GM12878 (cell line): ENCODE results near the gene PPHLN1. TPM values are rescaled to one million over a fixed set of nuclear protein-coding genes. Genes with fewer than 3 reads are reported as not detected.

Experiments used
- ATAC-seq: fragments of 200-7000 bp; cut with Tn5 transposase; 3 replicates; pipeline ENCODE4 v1.9.1; 2020; ENCODE audit warnings: mild to moderate bottlenecking, moderate library complexity
- BruUV-seq: library from RNA; stranded (reverse); fragments of 400-500 nt; replicated peaks from 2 replicates; lab custom pipeline; 2021; lab: Mats Ljungman, UMichigan
- CTCF ChIA-PET: fragments of 300-600 bp; sonication (Branson Sonifier 250); formaldehyde crosslinking; extraction: SDS; loops from one replicate; lab custom pipeline; 2021; ENCODE audit warnings: inconsistent platforms; lab: Yijun Ruan, JAX
- POLR2A ChIA-PET: fragments of 350-600 bp; formaldehyde crosslinking; extraction: SDS; loops from one replicate; lab custom pipeline; 2021; ENCODE audit warnings: inconsistent platforms; lab: Charles Lee
- RAD21 ChIA-PET: fragments of 300-600 bp; sonication (Branson Sonifier 250); formaldehyde crosslinking; loops from one replicate; lab custom pipeline; 2023; ENCODE audit warnings: antibody characterized with exemption; ENCODE audit not compliant: unreplicated experiment; lab: Charles Lee
- SMC1A ChIA-PET: fragments of 300-600 bp; sonication (Branson Sonifier 250); formaldehyde crosslinking; loops from one replicate; lab custom pipeline; 2023; ENCODE audit not compliant: unreplicated experiment, uncharacterized antibody; lab: Charles Lee
- DNase-seq: peaks from one replicate; pipeline ENCODE4 v3.0.0-alpha.2; 2011; ENCODE audit warnings: low read depth, low spot score
- FAIRE-seq: peaks from 3 replicates; lab custom pipeline; 2011; peaks lifted over from hg19 to GRCh38; lab: Jason Lieb, UNC
- H2AFZ ChIP-seq: 2 replicates; pipeline ENCODE4 v1.6.0; 2011; ENCODE audit warnings: low read depth, low read length, control low read depth; ENCODE audit not compliant: control insufficient read depth
- H3K27ac ChIP-seq: 2 replicates; pipeline ENCODE4 v1.5.1; 2011; ENCODE audit warnings: control low read depth; ENCODE audit not compliant: control insufficient read depth, insufficient read depth
- H3K27me3 ChIP-seq, 2 experiments: replicated peaks in 1 of 2; 2 replicates each; pipeline versions ENCODE4 v1.6.0 to v1.6.1; 2011; ENCODE audit warnings: low read length in 1 of 2; ENCODE audit not compliant: control insufficient read depth in 2 of 2, insufficient read depth in 2 of 2
- H3K36me3 ChIP-seq, 2 experiments: 2 replicates each; pipeline ENCODE4 v1.5.1; 2011; ENCODE audit warnings: low read length in 1 of 2; ENCODE audit not compliant: control insufficient read depth in 2 of 2, insufficient read depth in 2 of 2
- H3K4me1 ChIP-seq: 2 replicates; pipeline ENCODE4 v1.6.1; 2011; ENCODE audit warnings: mild to moderate bottlenecking, low read length, moderate library complexity, mixed read lengths; ENCODE audit not compliant: control insufficient read depth, insufficient read depth
- H3K4me2 ChIP-seq: 2 replicates; pipeline ENCODE4 v1.6.0; 2011; ENCODE audit warnings: control low read depth; ENCODE audit not compliant: control insufficient read depth, insufficient read depth
- H3K4me3 ChIP-seq: fragments of 200-600 bp; sonication (generic); 2 replicates; pipeline ENCODE4 v1.5.1; 2016
- H3K79me2 ChIP-seq: 2 replicates; pipeline ENCODE4 v1.6.0; 2011; ENCODE audit warnings: low read length; ENCODE audit not compliant: control insufficient read depth, insufficient read depth
- H3K9ac ChIP-seq: 2 replicates; pipeline ENCODE4 v1.8.0; 2011; ENCODE audit warnings: low read length, control low read depth, mixed read lengths; ENCODE audit not compliant: control insufficient read depth, insufficient read depth
- H3K9me3 ChIP-seq: replicated peaks from 3 replicates; pipeline ENCODE4 v1.5.1; 2011; ENCODE audit warnings: mild to moderate bottlenecking, low read length; ENCODE audit not compliant: control insufficient read depth, insufficient read depth
- H4K20me1 ChIP-seq: 2 replicates; pipeline ENCODE4 v1.6.0; 2011; ENCODE audit not compliant: control insufficient read depth, insufficient read depth
- BACH1 ChIP-seq: fragments of 450-650 bp; IDR thresholded peaks from 2 replicates; pipeline ENCODE4 v1.6.1; 2017; ENCODE audit warnings: mild to moderate bottlenecking, borderline replicate concordance
- E4F1 ChIP-seq: fragments of 450-650 bp; IDR thresholded peaks from 2 replicates; pipeline ENCODE4 v1.6.1; 2018; ENCODE audit warnings: borderline replicate concordance, mild to moderate bottlenecking; ENCODE audit not compliant: partially characterized antibody
- IKZF1 ChIP-seq: fragments of 450-650 bp; conservative IDR thresholded peaks from 2 replicates; pipeline ENCODE4 v1.6.1; 2017; ENCODE audit warnings: antibody characterized with exemption, mild to moderate bottlenecking
- IRF3 ChIP-seq: fragments of 450-650 bp; IDR thresholded peaks from 2 replicates; pipeline ENCODE4 v1.6.1; 2014; ENCODE audit warnings: mild to moderate bottlenecking
- MTA2 ChIP-seq: fragments of 450-650 bp; IDR thresholded peaks from 2 replicates; pipeline ENCODE4 v1.6.1; 2016; ENCODE audit warnings: low read depth, mild to moderate bottlenecking, moderate library complexity
- MXI1 ChIP-seq: fragments of 150-350 bp; IDR thresholded peaks from 2 replicates; pipeline ENCODE4 v1.6.1; 2011; ENCODE audit warnings: low read depth, mild to moderate bottlenecking, inconsistent platforms, low read length, improper control_type of control experiment
- RAD21 ChIP-seq: IDR thresholded peaks from 2 replicates; pipeline ENCODE4 v1.6.1; 2011; ENCODE audit warnings: mild to moderate bottlenecking, low read depth, low read length, moderate library complexity; ENCODE audit not compliant: insufficient read depth
- RCOR1 ChIP-seq: conservative IDR thresholded peaks from 2 replicates; pipeline ENCODE4 v1.6.1; 2012; ENCODE audit warnings: low read depth, low read length, improper control_type of control experiment
- SMC3 ChIP-seq: IDR thresholded peaks from 2 replicates; pipeline ENCODE4 v1.6.1; 2011; ENCODE audit warnings: low read length, improper control_type of control experiment, borderline replicate concordance
- STAT1 ChIP-seq: fragments of 450-650 bp; conservative IDR thresholded peaks from 2 replicates; pipeline ENCODE4 v1.6.1; 2014; ENCODE audit warnings: antibody characterized with exemption, mild to moderate bottlenecking
- ZBTB33 ChIP-seq: fragments of 450-650 bp; IDR thresholded peaks from 2 replicates; pipeline ENCODE4 v1.6.1; 2017; ENCODE audit warnings: mild to moderate bottlenecking
- ZNF384 ChIP-seq: IDR thresholded peaks from 2 replicates; pipeline ENCODE4 v1.6.1; 2012; ENCODE audit warnings: low read depth, mild to moderate bottlenecking, low read length, improper control_type of control experiment, borderline replicate concordance
- WGBS: methylation state at CpG from one replicate; pipeline ENCODE4 v1.1.6; 2016; ENCODE audit warnings: low lambda C conversion rate; ENCODE audit not compliant: insufficient replicate concordance, insufficient coverage; ENCODE audit errors: missing lambda C conversion rate; 5-methylcytosine and 5-hydroxymethylcytosine counted together
- in situ Hi-C: fragments of 300-500 bp; cut with MboI; formaldehyde crosslinking; loops from 9 replicates; pipeline ENCODE4 v1.14.3; 2018; ENCODE audit warnings: mixed read lengths
- intact Hi-C: fragments of 100-400 bp; cut with micrococcal nuclease; formaldehyde crosslinking; loops from one replicate; pipeline ENCODE4 v1.14.2; 2022; ENCODE audit not compliant: unreplicated experiment
- polyA plus RNA-seq, 11 experiments: library from polyadenylated mRNA; depleted of rRNA in 4 of 11; unstranded in 6 of 11; stranded (reverse) in 5 of 11; fragments of >200 nt; fragmentation: Nextera tagmentation in 4 of 11; fragmentation: Illumina TruSeq in 1 of 11; extraction: Ambion mirVana in 4 of 11; extraction: Trizol in 1 of 11; gene quantifications; 1 replicate in 1 of 11; 2 replicates in 10 of 11; pipeline versions ENCODE4 v1.2.1 to v1.2.3, GENCODE V29; 2011 to 2016; ENCODE audit warnings: inconsistent platforms in 2 of 11, missing spikeins in 2 of 11, low read depth in 1 of 11
- total RNA-seq, 4 experiments: library from RNA; depleted of rRNA in 3 of 4; stranded (reverse); fragments of >200 nt in 3 of 4; fragmentation: Illumina TruSeq in 1 of 4; extraction: Trizol in 1 of 4; gene quantifications; 2 replicates each; pipeline versions ENCODE4 v1.2.1 to v1.2.3, GENCODE V29; 2013 to 2021

PPHLN1 gene
- total and polyA plus RNA-seq, 10 of the 15 experiments (the other 5 are each of a cell fraction or from before 2014, with no cell fraction given) = 73.6 to 117 (median 92.1) TPM

GRCh38 chr12:42281278-42281677 lies 44.7 kb upstream of the PPHLN1 start:
- Histone ChIP-seq H3K4me2 (no peak overlapping the region), H3K27me3 (no peaks in the 10 kb centered on the region), H3K4me3 (no peak overlapping the region), H3K36me3 (no peaks in the 10 kb centered on the region), H3K9ac (no peak overlapping the region), H3K9me3 (no peaks in the 10 kb centered on the region), H2AFZ (no peak overlapping the region), H4K20me1 (no peaks in the 10 kb centered on the region), H3K79me2 (no peaks in the 10 kb centered on the region)
- DNase-seq = no peak
- CTCF ChIA-PET = no interaction called here
- BruUV-seq = no TSS peak
- in situ Hi-C loops (no loop called here), intact Hi-C loops (no loop called here)
- SMC1A ChIA-PET = interaction anchor here (0.6 to 1.4 kb wide), 3 partner anchors 38 to 983 kb away, joined by 3 read pairs; no protein-coding TSS in a partner anchor
- FAIRE-seq = no peak
- WGBS = 58% methylated on average over 3 of the region's 3 CpGs
- TF ChIP-seq SMC3 (no peak), BACH1 (no peak), RCOR1 (no peak), MXI1 (no peak), IKZF1 (no peak)
- TF ChIP-seq, all 136 proteins: peak for 0
- ATAC-seq = no peak
- ChIA-PET POLR2A (no interaction called here), RAD21 (interaction anchor here (0.9 to 1.1 kb wide), 2 partner anchors 17 to 51 kb away, joined by 3 to 4 read pairs; no protein-coding TSS in a partner anchor)
- H3K27ac ChIP-seq = no peak overlapping the region
- H3K4me1 ChIP-seq = peaks cover 3% of the 10 kb centered on the region; the same call in 1 of the 2 replicates

GRCh38 chr12:42281844-42282243 lies 44.1 kb upstream of the PPHLN1 start:
- ChIA-PET SMC1A (interaction anchor here (1.0 to 1.4 kb wide), 3 partner anchors 13 to 118 kb away, joined by 3 read pairs; no protein-coding TSS in a partner anchor), RAD21 (interaction anchor here (1.0 to 1.4 kb wide), 3 partner anchors 9 to 16 kb away, joined by 3 to 4 read pairs (median 4); no protein-coding TSS in a partner anchor), CTCF (interaction anchor here (0.6 to 2.1 kb wide), 4 partner anchors 8 to 50 kb away, joined by 3 to 9 read pairs (median 4); no protein-coding TSS in a partner anchor), POLR2A (no interaction called here)
- FAIRE-seq (no peak), DNase-seq (no peak), ATAC-seq (no peak)
- in situ Hi-C loops = no loop called here
- no peaks in the 10 kb centered on the region for H4K20me1 ChIP-seq
- no peak overlapping the region for H3K4me2 ChIP-seq
- no peak overlapping the region for H3K27ac ChIP-seq
- no peaks in the 10 kb centered on the region for H3K36me3 ChIP-seq
- no TSS peak for BruUV-seq
- H3K9ac ChIP-seq = no peak overlapping the region
- H3K79me2 ChIP-seq = no peaks in the 10 kb centered on the region
- H3K4me3 ChIP-seq = no peak overlapping the region
- intact Hi-C loops = no loop called here
- 76% methylated on average over 3 of the region's 3 CpGs for WGBS
- H3K4me1 ChIP-seq = peaks cover 3% of the 10 kb centered on the region; the same call in 1 of the 2 replicates
- H2AFZ ChIP-seq = no peak overlapping the region
- H3K27me3 ChIP-seq = no peaks in the 10 kb centered on the region
- no peaks in the 10 kb centered on the region for H3K9me3 ChIP-seq
- TF ChIP-seq ZBTB33 = no peak
- TF ChIP-seq RAD21 = no peak
- no peak for TF ChIP-seq IRF3
- no peak for TF ChIP-seq E4F1
- no peak for TF ChIP-seq MTA2
- TF ChIP-seq STAT1 = no peak
- TF ChIP-seq ZNF384 = no peak
